GM10266 (cell line): ENCODE results near the gene ENTPD6.

Experiments
- DNase-seq: peaks from one replicate; pipeline ENCODE4 v3.0.0; 2012; ENCODE audit errors: extremely low spot score
- TF ChIP-seq, protein P1 (sequence below): IDR thresholded peaks from 2 replicates; pipeline ENCODE4 v1.5.1; 2012; ENCODE audit warnings: mild to moderate bottlenecking, low read depth; ENCODE audit not compliant: control insufficient read depth, insufficient read depth; ENCODE audit errors: missing control alignments

ENTPD6 gene

DNA sequence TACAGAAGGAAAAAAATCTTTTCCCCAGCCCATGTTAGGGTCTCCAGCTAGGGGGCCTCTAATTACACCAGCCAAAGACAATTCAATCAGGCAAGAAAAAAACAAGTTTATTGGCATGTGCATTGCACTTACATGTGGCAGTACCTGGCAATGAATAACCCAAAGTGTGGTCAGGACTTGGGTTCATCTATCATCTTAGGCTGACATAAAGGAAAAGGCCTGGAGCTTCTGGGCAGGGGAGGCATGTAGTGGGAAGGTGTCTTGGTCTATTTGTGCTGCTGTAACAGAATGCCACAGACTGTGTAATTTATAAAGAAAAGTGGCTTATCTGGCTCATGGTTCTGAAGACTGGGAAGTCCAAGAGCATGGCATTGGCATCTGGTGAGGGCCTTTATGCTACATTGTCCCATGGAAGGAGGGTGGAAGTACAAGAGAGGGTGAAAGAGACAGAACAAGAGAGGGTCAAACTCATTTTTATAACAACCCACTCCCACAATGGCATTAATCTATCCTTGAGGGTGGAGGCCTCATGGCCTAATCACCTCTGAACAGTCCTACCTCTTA, 48.0 kb downstream of the ENTPD6 start:
- DNase-seq, result no peak
- TF ChIP-seq, protein P1, sequence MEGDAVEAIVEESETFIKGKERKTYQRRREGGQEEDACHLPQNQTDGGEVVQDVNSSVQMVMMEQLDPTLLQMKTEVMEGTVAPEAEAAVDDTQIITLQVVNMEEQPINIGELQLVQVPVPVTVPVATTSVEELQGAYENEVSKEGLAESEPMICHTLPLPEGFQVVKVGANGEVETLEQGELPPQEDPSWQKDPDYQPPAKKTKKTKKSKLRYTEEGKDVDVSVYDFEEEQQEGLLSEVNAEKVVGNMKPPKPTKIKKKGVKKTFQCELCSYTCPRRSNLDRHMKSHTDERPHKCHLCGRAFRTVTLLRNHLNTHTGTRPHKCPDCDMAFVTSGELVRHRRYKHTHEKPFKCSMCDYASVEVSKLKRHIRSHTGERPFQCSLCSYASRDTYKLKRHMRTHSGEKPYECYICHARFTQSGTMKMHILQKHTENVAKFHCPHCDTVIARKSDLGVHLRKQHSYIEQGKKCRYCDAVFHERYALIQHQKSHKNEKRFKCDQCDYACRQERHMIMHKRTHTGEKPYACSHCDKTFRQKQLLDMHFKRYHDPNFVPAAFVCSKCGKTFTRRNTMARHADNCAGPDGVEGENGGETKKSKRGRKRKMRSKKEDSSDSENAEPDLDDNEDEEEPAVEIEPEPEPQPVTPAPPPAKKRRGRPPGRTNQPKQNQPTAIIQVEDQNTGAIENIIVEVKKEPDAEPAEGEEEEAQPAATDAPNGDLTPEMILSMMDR, result no peak

DNA sequence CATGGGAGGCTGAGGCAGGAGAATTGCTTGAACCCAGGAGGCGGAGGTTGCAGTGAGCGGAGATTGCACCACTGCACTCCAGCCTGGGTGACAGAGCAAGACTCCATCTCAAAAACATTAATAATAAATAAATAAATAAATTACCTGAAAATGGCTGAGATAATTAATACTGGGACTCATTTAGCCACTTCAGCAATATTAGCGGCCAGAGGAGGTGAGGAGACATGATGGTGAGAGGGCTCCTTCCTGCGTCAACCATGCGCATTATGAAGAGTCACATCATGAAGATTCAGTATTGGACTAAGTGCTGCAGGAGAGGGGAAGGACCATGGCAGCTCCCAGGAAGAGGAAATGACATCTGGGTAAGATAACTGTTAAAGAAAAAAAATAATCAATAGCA, 49.5 kb downstream of the ENTPD6 start:
- TF ChIP-seq, protein P1, result no peak
- no peak for DNase-seq

DNA sequence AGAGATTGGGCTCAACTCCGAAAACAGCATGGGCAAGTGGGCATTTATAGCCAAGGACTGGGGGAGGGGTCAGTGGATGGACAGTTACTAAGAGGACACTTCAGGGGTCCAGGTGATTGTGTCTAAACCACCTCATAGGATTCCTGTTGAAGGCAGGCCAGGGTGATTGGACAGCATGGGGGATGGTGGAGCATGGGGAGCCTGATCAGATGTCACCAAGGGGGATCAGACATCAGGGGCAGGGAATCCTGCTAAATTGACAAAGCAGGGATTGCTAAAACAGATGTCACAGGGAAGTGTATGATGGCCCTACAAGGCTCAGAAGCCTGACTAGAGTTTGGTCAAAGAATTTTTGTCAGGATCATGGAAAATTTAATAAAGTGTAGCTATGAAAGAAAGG, 49.9 kb downstream of the ENTPD6 start:
- TF ChIP-seq, protein P1, result no peak
- DNase-seq, result no peak

DNA sequence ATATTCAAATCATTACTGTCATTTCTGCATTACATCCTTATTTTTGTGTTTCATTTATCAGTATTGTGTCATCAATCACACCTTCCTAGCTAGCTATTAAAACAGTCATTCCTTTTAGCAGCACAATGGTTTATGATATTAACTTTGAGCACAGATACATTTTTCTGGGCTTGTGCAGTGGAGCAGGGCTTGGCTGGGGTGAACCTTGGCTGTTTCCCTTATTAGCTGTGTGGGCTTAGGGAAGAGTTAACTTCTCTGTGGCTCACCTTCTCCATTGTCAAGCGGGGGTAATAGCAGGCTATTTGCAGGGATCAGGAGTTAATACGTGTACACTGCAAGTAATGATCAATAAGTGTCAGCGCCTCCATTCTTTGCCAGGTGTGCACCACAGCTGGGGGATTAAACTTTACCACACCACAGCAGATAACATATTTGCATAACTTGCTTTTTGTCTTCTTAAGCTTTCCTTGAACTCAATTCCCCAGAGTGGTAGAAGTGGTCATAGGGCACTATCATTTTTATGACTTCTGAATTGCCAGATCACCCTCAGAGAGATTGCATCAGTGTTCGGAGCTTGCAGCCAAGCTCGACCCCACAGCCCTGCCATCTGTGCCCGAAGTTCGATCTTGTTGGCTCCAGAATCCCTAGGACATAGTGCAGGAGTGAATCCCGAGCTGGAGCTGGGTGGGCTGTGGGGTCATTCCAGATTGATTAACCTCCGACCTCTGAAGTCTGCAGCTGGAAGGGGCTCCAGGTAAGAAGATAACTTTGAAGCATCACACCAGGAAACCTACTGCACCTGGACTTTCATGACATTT, 50.9 kb downstream of the ENTPD6 start:
- TF ChIP-seq, protein P1, result no peak
- DNase-seq, result no peak

DNA sequence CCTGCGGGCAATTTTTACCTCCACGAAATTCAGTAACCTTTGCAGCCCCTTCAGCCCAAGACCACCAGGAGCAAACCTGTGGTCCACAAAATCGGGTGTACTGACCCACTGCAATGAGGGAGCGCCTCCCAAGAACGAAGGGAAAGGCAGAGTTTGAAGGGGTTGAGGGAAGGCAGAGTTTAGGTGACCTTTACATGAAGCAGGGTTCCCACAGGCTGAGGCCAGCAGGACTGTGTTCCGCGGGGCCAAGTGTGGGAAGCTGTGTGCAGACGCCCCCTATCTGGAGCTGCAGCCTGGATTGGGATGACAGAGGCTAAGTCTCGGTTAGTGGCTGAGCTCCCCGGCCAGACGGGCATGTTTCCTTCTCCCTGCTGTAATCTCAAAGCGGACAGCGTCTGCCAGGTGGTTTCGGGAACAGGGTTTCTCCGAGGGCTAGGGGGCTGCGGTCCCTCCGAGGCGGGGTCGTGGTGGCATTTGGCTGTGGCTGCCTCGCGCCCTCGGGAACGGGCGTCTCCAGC, 51.5 kb downstream of the ENTPD6 start:
- no peak for DNase-seq
- TF ChIP-seq, protein P1, result peak; percentile 23

DNA sequence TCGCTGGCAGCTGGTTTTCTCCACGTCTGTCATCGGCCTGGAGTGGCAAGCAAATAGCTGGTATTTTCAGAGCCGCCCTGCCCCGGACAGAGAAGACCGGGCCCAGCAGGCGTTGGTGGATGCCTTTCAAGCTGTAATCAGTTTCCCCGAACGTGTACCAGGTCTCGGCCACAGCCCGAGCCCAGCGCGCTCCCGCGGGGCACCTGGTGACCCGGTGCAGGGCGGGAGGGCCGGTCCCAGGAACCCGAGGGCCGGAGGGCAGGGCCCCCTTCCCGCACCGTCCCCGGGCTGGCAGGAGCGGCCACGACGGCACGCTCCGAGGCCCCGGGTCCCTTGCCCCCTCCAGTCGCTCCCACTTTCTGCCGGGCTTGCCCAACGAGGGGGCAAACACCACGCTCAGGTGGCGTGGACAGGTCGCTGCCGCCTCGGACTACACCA, 52.0 kb downstream of the ENTPD6 start:
- TF ChIP-seq, protein P1, result no peak
- no peak for DNase-seq
